Vein endothelial cell (primary cell): ENCODE data around the gene CSNK2B. TPM values are rescaled to one million over a fixed set of nuclear protein-coding genes. Genes with fewer than 3 reads are reported as not detected.
A peak's percentile ranks its signal among the peaks of the same experiment; 100 is the strongest.

Experiments used
- small RNA-seq: library from RNA; depleted of rRNA; stranded (forward); fragments of <200 nt; gene quantifications from one replicate; pipeline ENCODE3, GENCODE V24; 2012
- total RNA-seq: library from RNA; depleted of rRNA; stranded (reverse); fragments of >200 nt; gene quantifications from 2 replicates; pipeline ENCODE4 v1.2.3, GENCODE V29; 2012

The CSNK2B gene
- 205 and 210 TPM in 2 replicates for total RNA-seq

DNA sequence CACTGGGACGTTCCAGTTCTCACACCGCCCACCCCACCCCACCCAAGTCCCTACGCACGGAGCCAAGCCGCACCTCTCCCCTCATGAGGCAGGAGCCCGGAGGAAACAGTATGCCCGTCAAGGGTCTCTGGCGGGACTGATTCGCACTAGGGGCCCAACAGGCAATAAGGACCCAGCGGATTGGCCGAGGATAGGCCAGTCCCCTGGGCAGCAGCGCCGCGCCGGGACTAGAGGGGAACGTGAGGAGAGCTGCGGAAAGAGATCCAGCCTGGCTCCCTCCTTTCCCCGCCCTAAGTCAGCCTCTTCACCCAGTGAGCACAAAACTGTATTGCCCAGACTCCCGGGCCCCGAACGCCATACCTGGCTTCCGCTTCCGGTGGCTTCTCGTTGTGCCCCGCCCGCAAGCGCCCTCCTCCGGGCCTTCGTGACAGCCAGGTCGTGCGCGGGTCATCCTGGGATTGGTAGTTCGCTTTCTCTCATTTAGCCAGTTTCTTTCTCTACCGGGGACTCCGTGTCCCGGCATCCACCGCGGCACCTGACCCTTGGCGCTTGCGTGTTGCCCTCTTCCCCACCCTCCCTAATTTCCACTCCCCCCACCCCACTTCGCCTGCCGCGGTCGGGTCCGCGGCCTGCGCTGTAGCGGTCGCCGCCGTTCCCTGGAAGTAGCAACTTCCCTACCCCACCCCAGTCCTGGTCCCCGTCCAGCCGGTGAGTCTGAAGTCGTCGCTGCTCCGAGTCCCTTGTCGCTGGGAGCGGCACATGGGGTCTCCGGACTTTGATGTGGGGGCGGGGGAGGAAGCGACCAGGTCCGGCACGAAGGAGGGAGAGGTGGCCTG is at the start of gene CSNK2B:
CSNK2B (plus strand) TSS at position 580 of the 836 bp plus-strand sequence. CDS start 752 bp downstream, outside the sequence.

DNA sequence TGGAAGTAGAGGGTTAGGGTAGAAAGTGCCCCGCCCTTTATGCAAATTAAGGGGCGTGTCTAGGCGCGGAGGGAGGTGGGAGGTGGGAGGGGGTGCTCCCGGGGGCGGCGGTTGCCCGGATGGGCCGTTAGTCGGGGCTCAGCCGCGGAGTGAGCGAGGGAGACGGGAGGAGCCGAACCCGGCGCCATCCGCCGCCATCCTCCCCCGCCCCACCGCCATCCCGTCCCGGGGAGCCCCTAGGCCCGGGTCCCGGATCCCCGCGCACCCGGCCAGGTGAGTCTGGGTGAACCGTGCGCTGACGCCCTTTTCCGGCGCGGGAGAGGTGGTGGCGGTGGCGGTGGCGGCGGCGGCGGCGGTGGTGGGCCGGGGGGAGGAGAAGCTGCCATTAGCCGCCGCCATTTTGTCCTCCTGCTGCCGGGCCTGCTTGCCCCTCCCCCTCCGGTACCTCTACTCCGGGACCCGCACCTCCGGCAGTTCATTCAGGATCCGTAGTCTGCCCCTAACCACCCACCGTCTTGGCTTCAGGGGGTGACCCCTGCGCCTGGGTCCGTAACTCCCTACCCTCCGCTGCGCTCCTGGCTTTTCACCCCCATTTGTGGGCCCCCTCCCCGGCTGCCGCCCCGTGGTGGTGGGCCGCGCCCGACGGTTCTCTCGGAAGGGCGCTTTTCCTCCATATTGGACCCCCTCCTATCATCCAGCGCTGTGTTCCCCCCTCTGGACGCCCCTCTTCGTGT is 45.1 kb upstream of the CSNK2B start, which contains the start of gene PRRC2A:
PRRC2A (plus strand) TSS at position 130 of the 734 bp plus-strand sequence. CDS start 2,075 bp downstream, outside the sequence.

DNA sequence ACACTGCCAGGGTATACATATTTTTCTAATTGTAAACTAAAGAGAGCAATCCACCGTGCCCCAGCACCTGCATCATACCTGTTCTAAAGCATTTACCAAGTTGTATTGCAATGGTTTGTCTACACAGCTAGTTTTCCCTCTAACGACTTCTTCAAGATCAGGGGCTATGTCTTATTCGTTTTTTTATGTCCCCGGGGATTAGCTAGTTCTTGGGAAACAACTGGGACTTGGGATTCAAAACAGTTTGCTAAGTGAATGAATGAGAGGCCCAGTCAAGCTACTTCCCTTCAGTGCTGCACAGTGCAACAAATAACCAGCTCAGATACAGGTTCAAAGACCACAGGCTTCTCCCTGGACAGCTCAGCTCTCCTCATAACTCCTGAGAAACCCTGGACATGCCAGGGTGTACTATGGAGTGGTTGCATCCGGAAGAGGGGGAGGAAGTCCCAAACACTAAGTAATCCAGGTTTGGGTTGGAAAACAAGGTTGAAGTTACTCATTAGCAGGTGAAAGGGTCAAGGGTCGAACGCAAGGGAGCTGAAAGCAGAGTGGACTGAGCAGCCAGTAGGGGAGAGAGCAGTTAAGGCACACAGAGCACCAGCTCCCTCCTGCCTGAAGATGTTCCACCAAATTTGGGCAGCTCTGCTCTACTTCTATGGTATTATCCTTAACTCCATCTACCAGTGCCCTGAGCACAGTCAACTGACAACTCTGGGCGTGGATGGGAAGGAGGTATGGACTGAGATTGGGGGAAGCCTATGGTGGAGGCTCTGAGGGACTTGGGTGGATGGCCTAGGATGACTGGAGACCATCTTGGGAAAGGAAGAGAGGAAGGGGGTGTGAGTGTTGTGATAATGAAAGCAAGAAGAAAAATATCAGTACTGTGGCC is 10.3 kb upstream of the CSNK2B start, which contains the start of gene APOM:
APOM (plus strand) TSS at position 546 of the 889 bp plus-strand sequence; CDS start at position 619, 73 bp downstream.

DNA sequence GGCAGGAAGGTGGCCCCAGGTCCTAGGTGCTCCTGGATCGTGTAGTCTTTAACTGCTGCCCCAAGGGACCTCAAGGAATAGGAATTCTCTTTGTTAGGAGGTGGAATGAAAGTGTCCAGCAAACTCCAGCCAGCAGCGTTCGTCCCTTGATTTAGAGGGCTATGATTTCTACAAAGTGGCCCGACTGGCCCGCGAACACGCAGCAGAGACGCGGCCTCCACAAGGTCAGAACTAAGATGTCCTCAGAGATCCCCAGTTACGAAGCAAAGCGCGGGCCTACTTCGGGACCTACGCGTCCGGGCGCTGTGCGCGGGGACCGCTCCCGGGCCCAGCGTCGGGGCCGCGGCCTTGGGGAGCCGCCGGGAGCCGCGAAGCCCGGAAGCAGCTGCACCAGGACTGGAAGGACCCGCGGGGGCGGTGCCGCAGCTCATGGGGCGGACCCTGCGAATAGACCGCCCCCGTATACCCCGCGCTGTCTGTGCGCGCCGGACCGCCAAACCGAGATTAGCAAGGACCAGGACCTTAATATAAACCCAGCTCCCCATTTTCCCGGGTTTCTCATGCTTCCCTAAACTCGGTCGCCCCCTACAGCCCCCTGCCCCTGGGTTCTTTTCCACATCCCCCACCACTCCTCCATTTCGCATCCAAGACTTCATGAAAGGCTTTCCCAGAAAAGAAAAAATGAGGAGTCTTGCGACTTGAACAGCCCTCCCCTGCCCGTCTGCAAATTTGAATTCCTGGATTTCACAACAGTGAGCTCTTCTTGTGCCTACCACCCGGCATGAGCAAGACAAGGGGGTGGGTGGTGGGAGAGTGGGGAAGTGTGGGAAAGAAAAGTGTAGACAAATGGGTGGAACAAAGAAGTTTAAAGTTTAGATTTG is 5.3 kb upstream of the CSNK2B start, which contains the start of gene C6orf47:
C6orf47 (minus strand) TSS at position 398 of the 881 bp plus-strand sequence. CDS start 831 bp downstream, outside the sequence.

DNA sequence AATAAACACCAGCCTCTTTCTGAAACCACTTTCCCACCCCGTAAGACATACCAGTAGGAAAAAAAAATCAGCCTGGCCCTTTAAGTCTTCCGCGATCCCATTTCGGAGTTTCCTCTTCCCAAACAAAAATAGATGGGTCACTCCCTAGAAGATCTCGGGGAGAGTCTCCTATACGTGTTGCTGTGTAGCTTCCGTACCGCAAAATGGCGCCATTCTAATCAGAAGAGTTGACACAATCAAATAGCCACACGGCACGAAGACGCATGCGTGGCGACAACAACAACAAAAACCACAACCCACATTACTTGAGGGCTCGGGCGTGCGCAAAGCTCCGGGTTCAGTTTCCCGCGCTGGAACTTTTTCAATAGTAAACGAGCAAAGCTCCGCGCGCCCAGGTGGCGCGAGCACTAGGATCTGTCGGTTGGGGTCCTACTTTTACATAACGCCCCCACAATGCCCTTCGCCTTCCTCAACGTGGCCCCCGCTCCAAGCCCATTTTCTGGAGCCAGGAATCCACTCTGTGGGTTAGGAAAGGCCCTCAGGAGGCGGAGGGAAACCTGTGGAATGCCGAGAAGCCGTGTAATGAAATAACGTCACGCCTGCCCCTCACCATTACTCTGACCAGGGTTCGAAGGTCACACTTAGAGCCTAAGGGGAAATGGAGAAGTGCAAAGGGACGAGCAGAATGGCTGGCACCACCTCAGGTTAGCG is 935 bp upstream of the CSNK2B start, which contains the start of gene GPANK1:
GPANK1 (minus strand) TSS at position 208 of the 711 bp plus-strand sequence. CDS start 519 bp downstream, outside the sequence.

DNA sequence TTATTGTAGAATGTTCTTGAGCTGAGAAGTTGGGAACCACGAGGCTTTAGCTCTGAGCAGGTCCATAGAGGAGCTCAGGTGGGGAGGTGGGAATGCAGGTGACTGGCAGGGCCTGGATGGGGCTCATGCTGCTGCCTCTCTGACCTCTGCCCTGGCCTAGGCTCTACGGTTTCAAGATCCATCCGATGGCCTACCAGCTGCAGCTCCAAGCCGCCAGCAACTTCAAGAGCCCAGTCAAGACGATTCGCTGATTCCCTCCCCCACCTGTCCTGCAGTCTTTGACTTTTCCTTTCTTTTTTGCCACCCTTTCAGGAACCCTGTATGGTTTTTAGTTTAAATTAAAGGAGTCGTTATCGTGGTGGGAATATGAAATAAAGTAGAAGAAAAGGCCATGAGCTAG is 3.8 kb downstream of the CSNK2B start, which contains the start of gene LY6G5B:
LY6G5B (plus strand) TSS at position 301 of the 400 bp plus-strand sequence. CDS start 975 bp downstream, outside the sequence.

DNA sequence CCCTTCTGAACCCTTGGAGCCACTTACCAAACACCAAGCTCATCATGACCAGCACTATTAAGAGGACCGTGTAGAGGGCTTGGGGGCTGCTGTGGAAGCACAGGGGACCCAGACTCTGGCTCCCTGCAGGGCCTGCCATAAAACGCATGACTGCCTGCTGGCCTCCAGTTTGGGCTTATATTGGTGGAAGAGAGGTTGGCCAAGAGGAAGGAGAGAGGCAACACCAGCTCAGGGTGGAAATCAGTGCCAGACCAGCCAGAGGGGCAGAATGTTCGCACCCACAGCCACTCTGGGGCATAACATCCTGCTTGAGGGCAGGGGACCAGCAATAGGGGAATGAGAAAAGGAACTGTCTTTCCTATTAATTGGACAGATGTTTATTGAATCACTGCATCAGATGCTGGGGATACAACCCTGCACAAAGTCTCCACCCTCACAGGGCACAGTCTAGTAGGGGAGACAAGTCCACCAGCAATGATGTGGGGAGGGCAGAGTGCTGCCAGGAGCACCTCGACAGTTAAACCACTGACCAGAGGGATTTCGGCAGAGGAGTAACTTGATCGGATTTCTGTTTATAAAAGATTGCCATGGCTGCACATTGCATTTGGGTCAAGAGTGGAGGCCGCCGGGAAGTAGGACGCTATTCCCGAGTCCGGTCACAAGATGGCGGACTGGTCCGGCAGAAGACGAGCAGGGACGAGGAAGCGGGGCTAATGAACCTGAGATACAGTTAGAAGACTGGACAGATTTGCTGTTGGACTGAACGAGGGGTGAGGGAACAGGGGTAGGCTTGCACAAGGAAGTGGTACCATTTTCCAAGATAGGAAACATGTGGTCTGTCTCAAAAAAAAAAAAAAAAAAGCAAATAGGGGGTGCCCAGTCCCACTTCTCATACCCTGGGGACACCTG is 14.6 kb downstream of the CSNK2B start, which contains the start of gene LY6G5C:
LY6G5C (minus strand) TSS at position 842 of the 909 bp plus-strand sequence; CDS start at position 148, 694 bp downstream.

DNA sequence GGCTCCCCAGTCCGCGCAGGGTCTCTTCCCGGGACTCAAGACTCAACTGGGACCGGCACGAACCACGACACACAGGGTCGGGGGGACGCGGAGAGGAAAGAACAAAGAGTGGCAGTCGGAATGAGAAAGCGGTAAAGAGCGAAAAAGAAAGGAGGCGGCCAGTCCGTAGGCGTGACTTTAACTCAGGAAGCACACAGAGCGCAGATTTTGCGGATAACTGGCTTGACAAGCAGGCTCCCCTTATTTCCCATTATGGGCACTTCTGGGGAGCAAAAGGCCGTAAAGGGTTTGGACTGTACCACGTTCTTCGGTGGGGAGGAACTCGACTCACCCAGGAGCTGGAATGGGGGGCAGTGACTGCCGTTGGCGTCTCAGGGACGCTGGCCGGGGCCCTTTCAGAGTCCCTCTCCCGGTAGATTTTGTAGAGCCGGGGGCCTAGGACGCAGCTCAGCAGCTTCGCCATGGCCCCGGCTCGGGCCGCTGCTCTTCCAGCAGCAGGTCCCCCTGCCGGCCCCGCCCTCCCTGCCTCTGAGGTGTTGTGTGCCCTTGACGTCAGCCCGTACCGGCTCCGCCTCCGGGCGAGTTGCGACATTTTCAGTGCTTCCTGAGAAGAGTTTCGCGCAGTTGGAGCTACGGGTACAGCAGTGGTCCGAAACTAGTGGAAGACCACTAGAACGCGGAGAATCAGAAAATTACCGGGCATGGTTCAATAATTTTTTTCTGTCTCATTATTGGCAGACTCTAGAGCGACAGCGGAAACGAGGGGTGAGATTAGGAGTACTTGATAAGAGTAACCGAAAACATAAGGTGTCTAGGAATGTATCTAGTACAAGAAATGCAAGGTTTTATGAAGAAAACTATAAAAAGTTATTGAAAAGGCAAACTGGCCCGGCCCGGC is 37.2 kb downstream of the CSNK2B start, which contains the start of gene ABHD16A:
ABHD16A (minus strand) TSS at position 506 of the 898 bp plus-strand sequence; CDS start at position 463, 43 bp downstream.

DNA sequence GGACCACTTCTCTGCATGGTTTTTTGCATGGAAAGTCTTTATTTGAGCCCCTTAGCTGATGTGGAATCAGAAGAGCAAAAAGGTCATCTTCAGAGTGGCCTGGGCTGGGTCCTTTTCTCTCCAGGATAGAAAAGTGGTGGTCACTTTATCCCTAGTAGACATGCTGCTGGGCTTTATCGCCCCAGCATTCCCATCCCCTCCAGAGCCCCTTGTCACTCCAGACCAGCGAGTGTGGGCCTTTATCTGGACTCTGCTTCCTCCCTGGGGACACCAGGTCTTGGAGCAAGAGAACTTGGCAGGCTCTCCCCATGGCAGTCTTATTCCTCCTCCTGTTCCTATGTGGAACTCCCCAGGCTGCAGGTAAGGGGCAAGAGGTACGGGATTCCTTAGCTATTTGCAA is 40.7 kb downstream of the CSNK2B start, which contains the start of gene LY6G6F:
LY6G6F (plus strand) TSS at position 268 of the 400 bp plus-strand sequence; CDS start at position 309, 41 bp downstream.

DNA sequence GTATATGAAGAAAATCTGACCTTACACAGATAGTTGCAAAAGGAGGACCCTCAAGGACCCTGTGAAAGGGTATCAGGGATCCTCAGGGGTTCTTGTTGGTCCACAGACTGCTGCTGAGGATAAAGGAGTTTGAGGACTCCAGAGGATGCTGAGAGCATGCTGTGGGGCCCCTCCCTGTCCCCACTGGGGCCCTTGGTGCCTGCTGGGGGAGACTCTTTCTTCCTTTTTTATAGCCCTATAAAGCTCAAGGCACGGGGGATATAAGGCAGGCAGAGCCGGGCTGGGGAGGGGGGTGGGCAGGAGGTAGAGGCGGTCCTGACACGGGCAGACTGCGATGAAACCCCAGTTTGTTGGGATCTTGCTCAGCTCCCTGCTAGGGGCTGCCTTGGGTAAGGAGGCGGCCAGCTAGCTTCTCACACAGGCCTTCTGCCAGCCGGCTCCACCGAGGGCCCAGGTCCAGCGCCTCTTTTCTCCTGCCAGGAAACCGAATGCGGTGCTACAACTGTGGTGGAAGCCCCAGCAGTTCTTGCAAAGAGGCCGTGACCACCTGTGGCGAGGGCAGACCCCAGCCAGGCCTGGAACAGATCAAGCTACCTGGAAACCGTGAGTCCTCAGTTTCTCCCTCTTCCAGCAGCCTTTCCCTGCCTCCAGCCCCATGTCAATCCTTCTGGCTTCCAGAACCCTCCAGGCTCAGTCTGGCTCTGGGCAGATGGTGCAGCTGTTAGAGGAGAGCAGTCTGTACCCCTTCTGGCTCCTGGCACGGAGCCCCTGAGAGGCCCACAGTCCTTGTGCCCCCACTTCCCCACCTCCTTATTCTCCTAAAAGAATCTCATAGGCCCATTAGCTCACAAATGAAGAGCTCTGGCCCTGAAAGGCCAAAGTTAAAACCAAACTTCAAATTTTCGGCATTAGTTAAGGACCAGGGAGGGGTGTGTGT is 49.4 kb downstream of the CSNK2B start, which contains the start of gene LY6G6D:
LY6G6D (plus strand) TSS at position 327 of the 937 bp plus-strand sequence; CDS start at position 335, 8 bp downstream.

Small RNAs within 50 kb of the gene (small RNA-seq; reads per million reads assigned to genes)
- gene LY6G6D (not detected), gene MIR4646 (0.08 reads per million), gene MIR6832 (0.21 reads per million), gene RF00019 (not detected), gene SNORA38 (92.3 reads per million, percentile 99 among the genes with 10 or more reads in this experiment)

Other genes with a start within 250 kb of the CSNK2B start
- gene MICB, start 167.9 kb upstream of the CSNK2B start, total RNA-seq = 17.6 and 24.3 TPM in 2 replicates
- gene MCCD1, start 137.1 kb upstream of the CSNK2B start, total RNA-seq = not detected in 2 replicates
- gene DDX39B, start 124.1 kb upstream of the CSNK2B start, total RNA-seq = 458 and 488 TPM in 2 replicates
- 0.33 and 1.2 TPM in 2 replicates for gene ATP6V1G2, start 119.5 kb upstream of the CSNK2B start, total RNA-seq
- gene NFKBIL1, start 118.5 kb upstream of the CSNK2B start, total RNA-seq = 24.1 and 36.9 TPM in 2 replicates
- not detected in 2 replicates for gene LTA, start 93.8 kb upstream of the CSNK2B start, total RNA-seq
- not detected in 2 replicates for gene TNF, start 90.5 kb upstream of the CSNK2B start, total RNA-seq
- gene LTB, start 83.7 kb upstream of the CSNK2B start, total RNA-seq = 3.9 and 4.7 TPM in 2 replicates
- gene LST1, start 79.8 kb upstream of the CSNK2B start, total RNA-seq = 0.48 TPM in 1 of 2 replicates, not detected in the other
- gene NCR3, start 73.1 kb upstream of the CSNK2B start, total RNA-seq = not detected in 2 replicates
- gene AIF1, start 50.8 kb upstream of the CSNK2B start, total RNA-seq = not detected in 2 replicates
- gene PRRC2A, start 45.4 kb upstream of the CSNK2B start, total RNA-seq = 91.2 and 102 TPM in 2 replicates
- gene BAG6, start 13.4 kb upstream of the CSNK2B start, total RNA-seq = 239 and 265 TPM in 2 replicates
- gene APOM, start 10.2 kb upstream of the CSNK2B start, total RNA-seq = 0.29 and 0.65 TPM in 2 replicates
- gene C6orf47, start 5.3 kb upstream of the CSNK2B start, total RNA-seq = 20.6 and 21.4 TPM in 2 replicates
- 15.1 and 17.3 TPM in 2 replicates for gene GPANK1, start 1.1 kb upstream of the CSNK2B start, total RNA-seq
- 4.2 and 6.1 TPM in 2 replicates for gene LY6G5B, start 3.9 kb downstream of the CSNK2B start, total RNA-seq
- gene LY6G5C, start 15.0 kb downstream of the CSNK2B start, total RNA-seq = 1.3 and 2.4 TPM in 2 replicates
- 37.9 and 40.5 TPM in 2 replicates for gene ABHD16A, start 37.2 kb downstream of the CSNK2B start, total RNA-seq
- gene LY6G6F, start 40.8 kb downstream of the CSNK2B start, total RNA-seq = not detected in 2 replicates
- gene LY6G6D, start 49.3 kb downstream of the CSNK2B start, total RNA-seq = not detected in 2 replicates
- gene LY6G6C, start 55.7 kb downstream of the CSNK2B start, total RNA-seq = not detected in 2 replicates
- gene MPIG6B, start 57.3 kb downstream of the CSNK2B start, total RNA-seq = not detected in 2 replicates
- 87.2 and 113 TPM in 2 replicates for gene DDAH2, start 63.2 kb downstream of the CSNK2B start, total RNA-seq
- gene CLIC1, start 70.5 kb downstream of the CSNK2B start, total RNA-seq = 800 and 906 TPM in 2 replicates
- gene MSH5, start 73.9 kb downstream of the CSNK2B start, total RNA-seq = 12.7 and 18.8 TPM in 2 replicates
- 2.1 TPM in 1 of 2 replicates, not detected in the other for gene SAPCD1, start 96.6 kb downstream of the CSNK2B start, total RNA-seq
- gene VWA7, start 111.2 kb downstream of the CSNK2B start, total RNA-seq = 0.10 and 0.65 TPM in 2 replicates
- 78.5 and 88.8 TPM in 2 replicates for gene VARS1, start 129.7 kb downstream of the CSNK2B start, total RNA-seq
- gene LSM2, start 140.9 kb downstream of the CSNK2B start, total RNA-seq = 42.8 and 45.1 TPM in 2 replicates
- gene HSPA1L, start 149.2 kb downstream of the CSNK2B start, total RNA-seq = 0.98 and 1.1 TPM in 2 replicates
- gene HSPA1A, start 149.5 kb downstream of the CSNK2B start, total RNA-seq = 53.3 and 53.9 TPM in 2 replicates
- gene HSPA1B, start 161.7 kb downstream of the CSNK2B start, total RNA-seq = 37.2 and 55.5 TPM in 2 replicates
- gene NEU1, start 196.7 kb downstream of the CSNK2B start, total RNA-seq = 53.2 and 55.9 TPM in 2 replicates
- under 0.01 and 0.29 TPM in 2 replicates for gene SLC44A4, start 212.9 kb downstream of the CSNK2B start, total RNA-seq
- gene EHMT2, start 231.6 kb downstream of the CSNK2B start, total RNA-seq = 37.7 and 51.6 TPM in 2 replicates
- 1.5 and 2.6 TPM in 2 replicates for gene ZBTB12, start 236.0 kb downstream of the CSNK2B start, total RNA-seq